HCT116 (cell line): ENCODE results near the gene SNX3.

Experiments
- ATF3 ChIP-seq: IDR thresholded peaks from 2 replicates; pipeline ENCODE4 v1.6.1; 2012
- CEBPB ChIP-seq: IDR thresholded peaks from 2 replicates; pipeline ENCODE4 v1.6.1; 2012; ENCODE audit warnings: low read depth
- CTCF ChIP-seq, 3 experiments: fragments of 200-600 bp in 1 of 3; sonication (generic) in 1 of 3; IDR thresholded peaks in 2 of 3; conservative IDR thresholded peaks in 1 of 3; 2 replicates each; pipeline ENCODE4 v1.5.1; 2012 to 2017; ENCODE audit warnings: low read depth in 2 of 3, low read length in 2 of 3, antibody characterized with exemption in 1 of 3, borderline replicate concordance in 1 of 3, control low read depth in 1 of 3, mild to moderate bottlenecking in 1 of 3, mixed read lengths in 1 of 3, mixed run types in 1 of 3, moderate library complexity in 1 of 3; ENCODE audit not compliant: insufficient read depth in 1 of 3
- EGR1 ChIP-seq: IDR thresholded peaks from 2 replicates; pipeline ENCODE4 v1.6.1; 2012; ENCODE audit warnings: low read depth
- EZH2 ChIP-seq: fragments of 200-600 bp; sonication (generic); IDR thresholded peaks from 2 replicates; pipeline ENCODE4 v1.6.1; 2017; ENCODE audit warnings: antibody characterized with exemption, mixed run types
- EZH2phosphoT487 ChIP-seq: fragments of 200-600 bp; IDR thresholded peaks from 2 replicates; pipeline ENCODE4 v1.6.1; 2018; ENCODE audit warnings: antibody characterized with exemption, borderline replicate concordance
- JUND ChIP-seq: IDR thresholded peaks from 2 replicates; pipeline ENCODE4 v1.6.1; 2012
- POLR2A ChIP-seq: IDR thresholded peaks from 2 replicates; pipeline ENCODE4 v1.7.0; 2011; ENCODE audit warnings: borderline replicate concordance; ENCODE audit not compliant: insufficient read depth, insufficient read length; ENCODE audit errors: extremely low read depth
- POLR2AphosphoS5 ChIP-seq: IDR thresholded peaks from 2 replicates; pipeline ENCODE4 v1.6.1; 2011; ENCODE audit warnings: mild to moderate bottlenecking, low read depth, low read length, moderate library complexity
- SIN3A ChIP-seq: IDR thresholded peaks from 2 replicates; pipeline ENCODE4 v1.6.1; 2012; ENCODE audit warnings: low read depth
- SRF ChIP-seq: IDR thresholded peaks from 2 replicates; pipeline ENCODE4 v1.6.1; 2012; ENCODE audit warnings: low read depth
- TCF7L2 ChIP-seq: IDR thresholded peaks from 2 replicates; pipeline ENCODE4 v1.7.0; 2011; ENCODE audit warnings: borderline replicate concordance, inconsistent platforms; ENCODE audit not compliant: insufficient read depth, insufficient read length; ENCODE audit errors: extremely low read depth
- ZBTB33 ChIP-seq: IDR thresholded peaks from 2 replicates; pipeline ENCODE4 v1.6.1; 2011; ENCODE audit warnings: mild to moderate bottlenecking, low read length, moderate library complexity; ENCODE audit not compliant: insufficient replicate concordance; ENCODE audit errors: extremely low read depth

GRCh38 chr6:108285381-108285780 is 24.5 kb upstream of the SNX3 start:
- TF ChIP-seq ZBTB33 (no peak), POLR2A (no peak), EGR1 (no peak), CTCF (IDR thresholded peaks at IDR 0.05 in 2 of 3, conservative IDR thresholded peaks at IDR 0.05 in 1 of 3; ENCODE audit: borderline replicate concordance in 1 of 3, insufficient read depth in 1 of 3, low read depth in 2 of 3, low read length in 2 of 3) (no peak), ATF3 (no peak), JUND (no peak), EZH2 (no peak), POLR2AphosphoS5 (no peak), SIN3A (no peak), TCF7L2 (no peak), EZH2phosphoT487 (no peak), SRF (no peak), CEBPB (no peak)
